ENCODE results near the gene PRICKLE1. TPM values are rescaled to one million over a fixed set of nuclear protein-coding genes. Genes with fewer than 3 reads are reported as not detected.

Gene PRICKLE1
- total and polyA plus RNA-seq, 9 of the 15 experiments (the other 6 are each of a cell fraction or from before 2014, with no cell fraction given) = 0.22 to 0.85 (median 0.31) TPM

DNA sequence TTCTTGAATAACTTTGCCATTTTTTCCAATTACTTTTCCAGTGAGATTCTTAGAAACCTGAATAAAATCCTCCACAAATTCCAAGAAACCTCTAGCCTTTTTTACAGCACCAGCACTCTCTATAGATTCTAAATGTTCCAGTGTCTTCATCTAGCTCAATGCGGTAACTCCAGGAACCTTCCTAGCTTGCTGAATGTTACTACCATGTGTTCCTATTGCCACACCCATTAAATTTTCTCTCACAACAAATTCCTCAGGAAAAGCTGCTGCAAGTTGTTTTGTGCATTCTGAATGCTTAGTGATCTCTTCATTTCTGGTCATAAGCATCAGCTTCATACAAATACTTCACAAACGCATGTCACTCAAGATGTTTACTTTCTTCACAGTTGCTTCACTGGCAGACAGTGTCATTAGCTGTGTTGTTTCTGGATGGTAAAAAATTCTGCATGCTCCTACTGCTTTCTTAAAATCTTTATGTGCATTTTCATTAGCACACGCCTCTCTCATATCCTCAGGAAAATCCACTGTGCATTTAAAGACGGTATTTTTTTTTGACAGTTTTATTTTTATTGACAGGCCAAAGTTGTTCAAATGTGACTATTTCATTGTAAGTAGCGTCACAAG lies 156.9 kb downstream of the PRICKLE1 start:
- ChIA-PET CTCF (ENCODE audit: low intra/inter-chr PET ratio) (interaction anchor here (0.7 kb wide), 1 partner anchor 15 kb away, joined by 3 read pairs; no protein-coding TSS in a partner anchor), POLR2A (no interaction called here)
- TF ChIP-seq, protein P1, sequence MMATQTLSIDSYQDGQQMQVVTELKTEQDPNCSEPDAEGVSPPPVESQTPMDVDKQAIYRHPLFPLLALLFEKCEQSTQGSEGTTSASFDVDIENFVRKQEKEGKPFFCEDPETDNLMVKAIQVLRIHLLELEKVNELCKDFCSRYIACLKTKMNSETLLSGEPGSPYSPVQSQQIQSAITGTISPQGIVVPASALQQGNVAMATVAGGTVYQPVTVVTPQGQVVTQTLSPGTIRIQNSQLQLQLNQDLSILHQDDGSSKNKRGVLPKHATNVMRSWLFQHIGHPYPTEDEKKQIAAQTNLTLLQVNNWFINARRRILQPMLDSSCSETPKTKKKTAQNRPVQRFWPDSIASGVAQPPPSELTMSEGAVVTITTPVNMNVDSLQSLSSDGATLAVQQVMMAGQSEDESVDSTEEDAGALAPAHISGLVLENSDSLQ (IDR thresholded peaks at IDR 0.05) = peak; percentile 48; the same call in 1 of the 2 replicates
- no peak for TF ChIP-seq RBM22 (IDR thresholded peaks at IDR 0.05; ENCODE audit: low read depth, low read length, poor library complexity, severe bottlenecking)
- intact Hi-C loops (cut with micrococcal nuclease) (no loop called here), in situ Hi-C loops (cut with MboI) (no loop called here)
- Histone ChIP-seq H3K79me2 (ENCODE audit: control insufficient read depth, insufficient read depth, low read length) (no peaks in the 10 kb centered on the region), H3K9me3 (replicated peaks; ENCODE audit: control insufficient read depth, insufficient read depth, low read depth, low read length) (no peaks in the 10 kb centered on the region), H3K4me3 (no peak overlapping the region), H2AFZ (ENCODE audit: low read depth, low read length) (no peak overlapping the region), H3K27ac (ENCODE audit: extremely low read depth, low read depth, low read length) (no peak overlapping the region), H3K4me1 (replicated peaks in 1 of 2; ENCODE audit: control insufficient read depth in 2 of 2, insufficient read depth in 2 of 2, low read length in 2 of 2) (peaks cover 0 to 9% of the 10 kb centered on the region in 2 experiments; a peak in 2 of 5 replicates), H3K9me1 (ENCODE audit: control insufficient read depth, insufficient read depth, low read length) (no peaks in the 10 kb centered on the region), H3K9ac (ENCODE audit: insufficient read depth in 1 of 2, low read depth in 2 of 2, low read length in 2 of 2) (no peak overlapping the region), H3K4me2 (ENCODE audit: insufficient read depth, low read length) (no peak overlapping the region), H3K27me3 (ENCODE audit: control insufficient read depth in 2 of 2, insufficient read depth in 2 of 2, low read length in 2 of 2) (no peaks in the 10 kb centered on the region), H4K20me1 (replicated peaks; ENCODE audit: control insufficient read depth, insufficient read depth, low read length) (no peaks in the 10 kb centered on the region), H3K36me3 (ENCODE audit: control insufficient read depth, insufficient read depth, low read length) (peaks cover 10% of the 10 kb centered on the region; the same call in 1 of the 3 replicates)
- DNase-seq (ENCODE audit: extremely low read depth in 1 of 4, low spot score in 3 of 4) = no peak
- 77% methylated on average over 5 of the region's 5 CpGs for WGBS (ENCODE audit: insufficient coverage, low coverage, missing lambda C conversion rate)
- no peak for FAIRE-seq
- BruUV-seq (replicated peaks) = no TSS peak
- no peak for ATAC-seq

DNA sequence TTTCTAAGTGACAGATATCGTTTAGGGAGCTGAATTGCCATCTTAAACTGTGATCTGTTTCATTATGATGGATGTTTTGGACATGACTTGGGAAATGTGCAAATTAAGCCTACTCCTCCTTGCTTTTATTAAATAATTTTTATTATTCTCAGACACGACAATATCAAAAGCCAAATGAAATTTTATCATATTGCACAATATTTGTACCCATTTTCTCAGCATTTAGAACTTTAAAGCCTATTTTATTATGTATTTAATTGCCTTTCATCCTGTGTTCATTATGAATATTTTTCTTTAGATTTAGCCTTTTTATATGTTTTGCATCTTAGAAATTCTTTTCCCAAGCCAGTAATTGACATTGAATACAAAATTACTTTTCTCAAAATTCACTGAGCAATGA lies 160.7 kb downstream of the PRICKLE1 start:
- intact Hi-C loops (cut with micrococcal nuclease) = no loop called here
- Histone ChIP-seq H3K79me2 (ENCODE audit: control insufficient read depth, insufficient read depth, low read length) (no peaks in the 10 kb centered on the region), H3K27me3 (ENCODE audit: control insufficient read depth in 2 of 2, insufficient read depth in 2 of 2, low read length in 2 of 2) (no peaks in the 10 kb centered on the region), H3K4me3 (no peak overlapping the region), H3K27ac (ENCODE audit: extremely low read depth, low read depth, low read length) (no peak overlapping the region), H3K4me1 (replicated peaks in 1 of 2; ENCODE audit: control insufficient read depth in 2 of 2, insufficient read depth in 2 of 2, low read length in 2 of 2) (peaks cover 3 to 29% of the 10 kb centered on the region in 2 experiments; a peak in 4 of 5 replicates), H3K4me2 (ENCODE audit: insufficient read depth, low read length) (no peak overlapping the region), H4K20me1 (replicated peaks; ENCODE audit: control insufficient read depth, insufficient read depth, low read length) (no peaks in the 10 kb centered on the region), H3K36me3 (ENCODE audit: control insufficient read depth, insufficient read depth, low read length) (peaks cover 13% of the 10 kb centered on the region; the same call in 2 of the 3 replicates), H3K9me1 (ENCODE audit: control insufficient read depth, insufficient read depth, low read length) (no peaks in the 10 kb centered on the region), H3K9ac (ENCODE audit: insufficient read depth in 1 of 2, low read depth in 2 of 2, low read length in 2 of 2) (no peak overlapping the region), H3K9me3 (replicated peaks; ENCODE audit: control insufficient read depth, insufficient read depth, low read depth, low read length) (no peaks in the 10 kb centered on the region), H2AFZ (ENCODE audit: low read depth, low read length) (no peak overlapping the region)
- DNase-seq (ENCODE audit: extremely low read depth in 1 of 4, low spot score in 3 of 4) = no peak
- FAIRE-seq = no peak
- ChIA-PET CTCF (ENCODE audit: low intra/inter-chr PET ratio) (no interaction called here), POLR2A (interaction anchor here (1.1 kb wide), 1 partner anchor 14 kb away, joined by 6 read pairs; no protein-coding TSS in a partner anchor)
- in situ Hi-C loops (cut with MboI) = no loop called here
- 30% methylated on average over 2 of the region's 2 CpGs for WGBS (ENCODE audit: insufficient coverage, low coverage, missing lambda C conversion rate)
- no peak for TF ChIP-seq MBD1 (CRISPR knock-in tag; IDR thresholded peaks at IDR 0.05)
- TF ChIP-seq CREB5 (CRISPR knock-in tag; IDR thresholded peaks at IDR 0.05) = no peak
- no peak for TF ChIP-seq BRD4 (IDR thresholded peaks at IDR 0.05)
- peak; percentile 75 for TF ChIP-seq CEBPB (tag; IDR thresholded peaks at IDR 0.05)
- no peak for TF ChIP-seq SRSF9 (IDR thresholded peaks at IDR 0.05; ENCODE audit: borderline replicate concordance, low read depth, low read length)
- TF ChIP-seq CEBPG (CRISPR knock-in tag; IDR thresholded peaks at IDR 0.05) = no peak
- peak in 1 of 2 experiments; percentile 79; a peak in 2 of 4 replicates for TF ChIP-seq CEBPG (tag; conservative IDR thresholded peaks at IDR 0.05 in 1 of 2, IDR thresholded peaks at IDR 0.05 in 1 of 2)
- no peak for ATAC-seq
- no TSS peak for BruUV-seq (replicated peaks)
